Measurements from ENCODE around the gene TOB1. TPM values are rescaled to one million over a fixed set of nuclear protein-coding genes. Genes with fewer than 3 reads are reported as not detected.

TOB1 gene
- total and polyA plus RNA-seq, 2 experiments from 2014 or later = 12.1 to 46.9 TPM

DNA sequence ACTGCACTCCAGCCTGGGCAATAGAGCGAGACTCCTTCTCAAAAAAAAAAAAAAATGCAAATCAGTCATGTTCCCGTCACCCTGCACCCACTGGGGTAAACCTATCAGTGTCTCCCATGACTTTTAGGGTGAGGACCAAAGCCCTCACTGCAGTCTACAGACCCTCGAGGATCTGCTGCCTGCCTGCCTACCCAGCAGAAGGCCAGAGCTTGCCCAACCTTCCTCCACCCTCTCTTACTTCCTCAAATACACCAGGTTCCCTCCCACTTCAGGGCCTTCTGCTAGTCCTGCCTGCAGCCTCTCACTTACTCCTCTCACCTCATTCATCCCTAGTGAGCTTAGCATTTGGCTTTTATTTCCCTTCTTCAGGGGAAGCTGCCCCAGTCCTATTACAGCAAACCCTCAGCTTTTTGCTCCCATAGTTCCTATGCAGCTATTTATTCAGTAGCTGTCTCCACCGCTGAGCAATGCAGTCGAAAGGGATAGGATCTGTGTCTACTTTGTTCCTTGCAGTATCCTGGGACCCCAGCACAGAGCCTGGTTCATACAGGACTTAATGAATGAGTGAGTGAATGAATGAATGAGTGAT, 17.8 kb upstream of the TOB1 start (continued):
- TF ChIP-seq, protein P1, sequence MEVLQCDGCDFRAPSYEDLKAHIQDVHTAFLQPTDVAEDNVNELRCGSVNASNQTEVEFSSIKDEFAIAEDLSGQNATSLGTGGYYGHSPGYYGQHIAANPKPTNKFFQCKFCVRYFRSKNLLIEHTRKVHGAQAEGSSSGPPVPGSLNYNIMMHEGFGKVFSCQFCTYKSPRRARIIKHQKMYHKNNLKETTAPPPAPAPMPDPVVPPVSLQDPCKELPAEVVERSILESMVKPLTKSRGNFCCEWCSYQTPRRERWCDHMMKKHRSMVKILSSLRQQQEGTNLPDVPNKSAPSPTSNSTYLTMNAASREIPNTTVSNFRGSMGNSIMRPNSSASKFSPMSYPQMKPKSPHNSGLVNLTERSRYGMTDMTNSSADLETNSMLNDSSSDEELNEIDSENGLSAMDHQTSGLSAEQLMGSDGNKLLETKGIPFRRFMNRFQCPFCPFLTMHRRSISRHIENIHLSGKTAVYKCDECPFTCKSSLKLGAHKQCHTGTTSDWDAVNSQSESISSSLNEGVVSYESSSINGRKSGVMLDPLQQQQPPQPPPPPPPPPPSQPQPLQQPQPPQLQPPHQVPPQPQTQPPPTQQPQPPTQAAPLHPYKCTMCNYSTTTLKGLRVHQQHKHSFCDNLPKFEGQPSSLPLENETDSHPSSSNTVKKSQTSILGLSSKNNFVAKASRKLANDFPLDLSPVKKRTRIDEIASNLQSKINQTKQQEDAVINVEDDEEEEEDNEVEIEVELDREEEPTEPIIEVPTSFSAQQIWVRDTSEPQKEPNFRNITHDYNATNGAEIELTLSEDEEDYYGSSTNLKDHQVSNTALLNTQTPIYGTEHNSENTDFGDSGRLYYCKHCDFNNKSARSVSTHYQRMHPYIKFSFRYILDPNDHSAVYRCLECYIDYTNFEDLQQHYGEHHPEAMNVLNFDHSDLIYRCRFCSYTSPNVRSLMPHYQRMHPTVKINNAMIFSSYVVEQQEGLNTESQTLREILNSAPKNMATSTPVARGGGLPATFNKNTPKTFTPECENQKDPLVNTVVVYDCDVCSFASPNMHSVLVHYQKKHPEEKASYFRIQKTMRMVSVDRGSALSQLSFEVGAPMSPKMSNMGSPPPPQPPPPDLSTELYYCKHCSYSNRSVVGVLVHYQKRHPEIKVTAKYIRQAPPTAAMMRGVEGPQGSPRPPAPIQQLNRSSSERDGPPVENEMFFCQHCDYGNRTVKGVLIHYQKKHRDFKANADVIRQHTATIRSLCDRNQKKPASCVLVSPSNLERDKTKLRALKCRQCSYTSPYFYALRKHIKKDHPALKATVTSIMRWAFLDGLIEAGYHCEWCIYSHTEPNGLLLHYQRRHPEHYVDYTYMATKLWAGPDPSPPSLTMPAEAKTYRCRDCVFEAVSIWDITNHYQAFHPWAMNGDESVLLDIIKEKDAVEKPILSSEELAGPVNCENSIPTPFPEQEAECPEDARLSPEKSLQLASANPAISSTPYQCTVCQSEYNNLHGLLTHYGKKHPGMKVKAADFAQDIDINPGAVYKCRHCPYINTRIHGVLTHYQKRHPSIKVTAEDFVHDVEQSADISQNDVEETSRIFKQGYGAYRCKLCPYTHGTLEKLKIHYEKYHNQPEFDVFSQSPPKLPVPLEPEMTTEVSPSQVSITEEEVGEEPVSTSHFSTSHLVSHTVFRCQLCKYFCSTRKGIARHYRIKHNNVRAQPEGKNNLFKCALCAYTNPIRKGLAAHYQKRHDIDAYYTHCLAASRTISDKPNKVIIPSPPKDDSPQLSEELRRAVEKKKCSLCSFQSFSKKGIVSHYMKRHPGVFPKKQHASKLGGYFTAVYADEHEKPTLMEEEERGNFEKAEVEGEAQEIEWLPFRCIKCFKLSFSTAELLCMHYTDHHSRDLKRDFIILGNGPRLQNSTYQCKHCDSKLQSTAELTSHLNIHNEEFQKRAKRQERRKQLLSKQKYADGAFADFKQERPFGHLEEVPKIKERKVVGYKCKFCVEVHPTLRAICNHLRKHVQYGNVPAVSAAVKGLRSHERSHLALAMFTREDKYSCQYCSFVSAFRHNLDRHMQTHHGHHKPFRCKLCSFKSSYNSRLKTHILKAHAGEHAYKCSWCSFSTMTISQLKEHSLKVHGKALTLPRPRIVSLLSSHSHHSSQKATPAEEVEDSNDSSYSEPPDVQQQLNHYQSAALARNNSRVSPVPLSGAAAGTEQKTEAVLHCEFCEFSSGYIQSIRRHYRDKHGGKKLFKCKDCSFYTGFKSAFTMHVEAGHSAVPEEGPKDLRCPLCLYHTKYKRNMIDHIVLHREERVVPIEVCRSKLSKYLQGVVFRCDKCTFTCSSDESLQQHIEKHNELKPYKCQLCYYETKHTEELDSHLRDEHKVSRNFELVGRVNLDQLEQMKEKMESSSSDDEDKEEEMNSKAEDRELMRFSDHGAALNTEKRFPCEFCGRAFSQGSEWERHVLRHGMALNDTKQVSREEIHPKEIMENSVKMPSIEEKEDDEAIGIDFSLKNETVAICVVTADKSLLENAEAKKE (CRISPR knock-in tag; IDR thresholded peaks at IDR 0.05) = no peak

GRCh38 chr17:50882851-50883250, 16.7 kb upstream of the TOB1 start:
- Histone ChIP-seq H3K4me1 (ENCODE audit: insufficient read depth) (no peaks in the 10 kb centered on the region), H3K79me2 (replicated peaks; ENCODE audit: insufficient read depth) (no peaks in the 10 kb centered on the region), H3K36me3 (ENCODE audit: insufficient read depth) (no peaks in the 10 kb centered on the region), H3K4me2 (no peak overlapping the region), H3K4me3 (no peak overlapping the region), H3K27me3 (ENCODE audit: insufficient read depth) (no peaks in the 10 kb centered on the region), H3K27ac (ENCODE audit: low read depth) (no peak overlapping the region), H3F3A (replicated peaks; ENCODE audit: low read depth) (no peaks in the 10 kb centered on the region), H4K20me1 (replicated peaks; ENCODE audit: insufficient read depth) (no peaks in the 10 kb centered on the region), H3K9me2 (ENCODE audit: insufficient read depth) (no peaks in the 10 kb centered on the region), H2AFZ (no peak overlapping the region)
- H3K4me3 Mint-ChIP-seq = no peak overlapping the region
- H3K9me3 Mint-ChIP-seq = peaks cover 4% of the 10 kb centered on the region; the same call in 2 of the 3 replicates
- no peak for ATAC-seq
- H3K4me1 Mint-ChIP-seq = peaks cover 15% of the 10 kb centered on the region
- H3K27me3 Mint-ChIP-seq (ENCODE audit: insufficient read depth, low read depth, poor library complexity) = no peaks in the 10 kb centered on the region
- no peaks in the 10 kb centered on the region; the same call in 2 of the 3 replicates for H3K36me3 Mint-ChIP-seq (ENCODE audit: low read depth)
- no peak overlapping the region for H3K27ac Mint-ChIP-seq
- no peak for DNase-seq (ENCODE audit: low spot score)
- TF ChIP-seq CTCF (conservative IDR thresholded peaks at IDR 0.05; ENCODE audit: low read depth in 2 of 2) = no peak
- TF ChIP-seq NANOG (IDR thresholded peaks at IDR 0.05; ENCODE audit: borderline replicate concordance) = no peak
- TF ChIP-seq STAT1 (IDR thresholded peaks at IDR 0.05; ENCODE audit: unreplicated experiment) = no peak
- TF ChIP-seq ZNF114 (CRISPR knock-in tag; IDR thresholded peaks at IDR 0.05) = no peak
- TF ChIP-seq JUNB (IDR thresholded peaks at IDR 0.05; ENCODE audit: unreplicated experiment) = no peak
- TF ChIP-seq, protein P1 (CRISPR knock-in tag; IDR thresholded peaks at IDR 0.05) = no peak
